ENCODE results near the gene AXDND1.

GRCh38 chr1:179424610-179425009, 58.8 kb downstream of the AXDND1 start:
- TF ChIP-seq EZH2 (IDR thresholded peaks at IDR 0.05) (no peak), POLR2AphosphoS5 (IDR thresholded peaks at IDR 0.05; ENCODE audit: borderline replicate concordance, low read depth, low read length) (no peak)

Data from SK-N-MC (cell line).